Eye (tissue), 1 donor: ENCODE measurements around the gene FBXW9.
"Not testable (repeated sequence)": the region's sequence is repeated elsewhere in the genome, so short reads cannot be mapped to it uniquely, and the experiment has no call there.

Experiments used
- DNase-seq: peaks from one replicate; pipeline ENCODE4 v3.0.0-alpha.2; 2015

The FBXW9 gene

DNA sequence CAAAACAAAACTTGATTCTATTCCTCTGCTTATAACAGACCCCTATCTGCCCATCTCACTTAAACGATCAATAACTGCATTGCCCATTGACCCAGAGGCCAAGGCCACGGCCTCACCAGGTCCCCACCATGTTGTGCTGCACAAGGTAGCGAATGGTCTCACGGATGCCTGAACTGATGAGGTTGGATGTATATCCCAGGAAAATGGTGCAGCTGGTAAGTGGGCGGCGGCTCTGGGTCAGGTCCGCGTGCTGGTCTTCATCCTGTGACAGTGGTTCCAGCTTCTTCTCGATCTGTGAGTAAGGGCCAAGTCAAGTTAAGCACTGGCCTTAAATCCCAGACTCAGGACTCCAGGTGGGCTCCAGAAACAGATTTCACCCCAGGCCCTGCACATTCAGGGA, 16.4 kb downstream of the FBXW9 start:
- no peak for DNase-seq

DNA sequence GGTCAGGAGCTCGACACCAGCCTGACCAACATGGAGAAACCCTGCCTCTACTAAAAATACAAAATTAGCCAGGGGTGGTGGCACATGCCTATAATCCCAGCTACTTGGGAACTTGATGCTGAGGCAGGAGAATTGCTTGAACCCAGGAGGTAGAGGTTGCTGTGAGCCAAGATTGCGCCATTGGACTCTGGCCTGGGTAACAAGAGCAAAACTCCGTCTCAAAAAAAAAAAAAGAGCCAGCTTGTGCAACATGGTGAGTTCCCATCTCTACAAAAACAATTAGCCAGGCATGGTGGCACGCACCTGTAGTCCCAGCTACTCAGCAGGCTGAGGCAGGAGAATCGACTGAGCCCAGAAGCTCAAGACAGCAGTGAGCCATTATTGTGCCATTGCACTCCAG, 18.4 kb downstream of the FBXW9 start:
- DNase-seq = not testable (repeated sequence)

DNA sequence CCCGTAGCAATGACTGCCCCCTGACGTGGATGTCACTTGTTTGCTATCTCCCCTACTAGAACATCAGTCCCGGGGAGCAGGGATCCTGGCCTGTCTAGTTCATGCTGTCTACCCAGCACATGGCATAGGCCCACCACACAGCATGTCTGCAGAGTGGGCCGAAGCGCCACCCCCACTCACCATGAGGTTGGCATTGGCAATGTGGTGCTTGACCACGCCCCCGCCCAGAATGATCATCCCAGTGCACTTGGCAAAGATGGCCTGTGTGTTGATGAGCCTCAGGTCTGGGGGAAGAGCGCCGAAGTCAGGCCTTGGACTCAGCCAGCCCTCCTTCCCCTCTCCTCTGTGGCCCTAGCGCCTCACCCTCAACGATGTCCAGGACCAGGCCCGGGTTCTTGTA, 19.5 kb downstream of the FBXW9 start:
- no peak for DNase-seq

DNA sequence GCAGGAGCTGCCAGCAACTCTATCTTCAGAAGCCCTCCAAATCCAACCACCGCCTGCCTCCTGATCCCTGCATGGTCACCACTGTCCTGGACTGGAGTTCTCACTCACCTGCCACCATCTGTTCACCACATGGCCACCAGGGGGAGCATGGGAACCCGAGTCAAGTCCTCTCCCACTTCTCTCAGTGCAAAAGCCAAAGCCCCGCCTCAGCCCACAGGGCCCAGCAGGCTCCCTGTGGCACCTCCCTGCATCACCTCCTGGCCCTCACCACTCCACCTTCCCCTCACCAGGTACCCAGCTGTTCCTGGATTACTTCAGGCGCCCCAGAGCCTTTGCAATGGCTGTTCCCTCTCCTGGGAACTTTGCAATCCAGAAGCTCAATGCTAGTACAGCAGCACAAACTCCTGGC, 20.0 kb downstream of the FBXW9 start:
- peak; percentile 91 for DNase-seq

DNA sequence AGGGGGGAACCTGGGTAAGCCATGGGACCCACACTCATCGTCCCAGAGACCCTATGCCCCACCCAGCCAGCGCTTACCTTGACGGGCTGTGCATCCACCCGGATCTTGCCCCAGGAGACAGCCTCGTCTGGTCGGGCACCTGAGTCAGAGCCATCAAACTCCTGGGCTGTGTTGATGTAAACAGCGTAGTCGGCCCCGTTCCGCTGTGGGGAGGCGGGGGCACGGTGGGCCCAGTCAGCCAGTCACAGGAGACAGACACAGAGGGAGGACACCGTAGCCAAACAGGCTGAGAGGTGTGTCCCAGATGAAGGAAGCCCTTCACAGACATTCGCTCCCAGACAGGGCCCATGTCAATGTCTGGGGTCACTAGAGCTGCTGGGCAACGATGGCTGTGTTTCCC, 20.5 kb downstream of the FBXW9 start:
- no peak for DNase-seq

DNA sequence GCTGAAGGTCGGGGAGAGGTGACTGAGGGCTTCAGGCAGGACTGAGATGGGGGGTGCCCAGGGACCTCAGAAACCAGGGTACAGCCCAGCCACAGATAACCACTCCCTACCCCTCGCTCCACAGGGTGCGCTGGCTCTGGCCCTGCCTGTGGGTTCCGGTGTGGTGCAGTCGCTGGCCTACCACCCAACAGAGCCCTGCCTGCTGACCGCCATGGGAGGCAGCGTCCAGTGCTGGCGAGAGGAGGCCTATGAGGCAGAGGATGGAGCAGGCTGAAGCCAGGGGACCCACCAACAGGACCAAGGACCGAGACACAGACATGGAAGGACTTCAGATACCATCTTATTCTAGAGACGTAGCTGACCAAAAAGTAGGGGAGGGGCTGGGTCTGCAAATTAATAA, 21.0 kb downstream of the FBXW9 start:
- no peak for DNase-seq

DNA sequence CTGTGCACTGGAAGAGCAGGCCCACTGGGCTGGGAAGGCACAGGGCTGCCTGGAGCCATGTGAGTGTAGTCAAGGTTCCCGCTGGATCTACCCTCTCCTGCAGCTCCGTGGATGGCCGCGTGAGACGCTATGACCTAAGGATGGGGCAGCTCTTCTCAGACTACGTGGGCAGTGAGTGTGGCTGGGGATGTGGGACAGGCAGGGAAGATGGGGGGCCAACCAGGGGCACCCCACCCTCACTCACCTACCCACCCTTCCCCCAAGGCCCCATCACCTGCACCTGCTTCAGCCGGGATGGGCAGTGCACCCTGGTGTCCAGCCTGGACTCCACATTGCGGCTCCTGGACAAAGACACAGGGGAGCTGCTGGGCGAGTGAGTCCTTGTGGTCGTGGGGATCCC, 23.7 kb downstream of the FBXW9 start:
- no peak for DNase-seq

DNA sequence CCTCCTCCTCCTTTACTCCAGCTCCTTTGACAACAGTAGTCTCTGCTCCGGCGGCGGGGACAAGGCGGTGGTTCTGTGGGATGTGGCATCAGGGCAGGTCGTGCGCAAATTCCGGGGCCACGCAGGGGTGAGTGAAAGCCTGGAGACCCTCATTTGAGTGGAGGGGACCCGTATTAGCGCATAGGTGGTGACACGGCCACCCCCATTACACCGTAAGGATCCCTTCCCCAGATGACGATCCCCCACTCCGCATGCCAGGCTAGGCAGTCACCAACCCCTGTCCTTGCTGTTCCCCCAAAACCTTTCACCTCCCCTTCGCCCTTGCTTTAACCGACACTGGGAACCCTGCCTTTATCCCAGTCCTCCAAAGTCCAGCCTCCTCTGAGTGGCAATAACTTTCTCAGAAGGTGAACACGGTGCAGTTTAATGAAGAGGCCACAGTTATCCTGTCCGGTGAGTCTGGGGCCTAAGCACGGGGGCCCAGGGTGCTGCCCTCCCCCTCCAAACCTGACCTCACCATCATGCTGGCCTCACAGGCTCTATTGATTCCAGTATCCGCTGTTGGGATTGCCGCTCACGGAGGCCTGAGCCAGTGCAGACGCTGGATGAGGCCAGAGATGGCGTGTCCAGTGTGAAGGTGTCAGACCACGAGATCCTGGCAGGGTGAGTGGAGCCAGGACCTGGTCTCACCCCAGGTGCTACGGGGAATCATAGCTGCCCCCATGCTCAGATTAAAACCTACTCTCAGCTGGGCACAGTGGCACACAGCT, 26.1 kb downstream of the FBXW9 start:
- no peak for DNase-seq

DNA sequence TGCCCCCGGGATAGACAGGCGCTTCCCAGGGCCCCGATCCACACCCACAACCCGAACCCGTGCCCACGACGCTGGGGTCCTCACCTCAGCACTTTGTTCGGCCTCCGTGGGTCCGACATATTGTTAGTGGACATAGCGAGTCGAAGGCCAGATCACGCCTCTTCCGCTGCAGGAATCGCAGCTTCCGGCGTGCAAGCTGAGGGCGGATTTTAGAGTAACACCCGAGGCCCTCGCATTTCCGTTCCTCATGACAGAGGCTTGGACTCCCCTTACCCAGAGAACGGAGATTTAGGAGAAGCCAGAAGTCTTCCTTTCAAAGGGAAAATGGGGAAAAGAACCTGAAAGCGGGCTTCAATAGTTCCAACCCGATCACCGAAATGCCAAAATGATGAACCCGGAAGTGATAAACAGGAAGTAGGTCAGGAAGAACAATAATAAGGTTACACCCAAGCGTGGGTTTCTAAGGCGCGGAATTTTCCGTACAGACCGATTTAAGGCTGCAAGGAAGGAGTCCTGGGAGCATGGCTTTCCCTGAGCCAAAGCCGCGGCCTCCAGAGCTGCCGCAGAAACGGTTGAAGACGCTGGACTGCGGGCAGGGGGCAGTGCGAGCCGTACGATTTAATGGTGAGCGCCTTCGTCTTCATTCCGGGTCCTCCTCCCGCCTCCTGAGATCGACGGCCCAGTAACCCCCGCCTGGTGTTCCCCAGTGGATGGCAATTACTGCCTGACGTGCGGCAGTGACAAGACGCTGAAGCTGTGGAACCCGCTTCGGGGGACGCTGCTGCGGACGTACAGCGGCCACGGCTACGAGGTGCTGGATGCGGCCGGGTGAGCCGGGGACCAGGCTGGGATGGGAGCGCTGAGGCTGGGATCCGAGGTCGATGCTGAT, 26.9 kb downstream of the FBXW9 start:
- DNase-seq = peak; percentile 95

DNA sequence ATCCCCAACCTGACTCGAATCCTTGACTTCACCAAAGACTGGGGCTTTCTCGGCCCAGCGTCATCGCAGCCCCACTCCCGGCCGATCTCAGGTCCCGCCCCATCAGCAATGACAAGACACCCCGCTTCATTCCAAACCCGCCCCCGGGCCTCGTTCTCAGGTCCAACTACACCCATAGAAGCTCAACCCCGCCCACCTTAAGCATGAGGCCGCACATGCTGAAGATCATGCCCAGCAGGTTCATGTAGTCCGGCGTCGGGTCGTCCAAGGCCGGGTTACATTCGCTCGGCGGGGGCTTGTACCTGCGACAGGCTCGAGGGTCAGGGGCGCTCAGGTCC, 27.5 kb downstream of the FBXW9 start:
- no peak for DNase-seq

DNA sequence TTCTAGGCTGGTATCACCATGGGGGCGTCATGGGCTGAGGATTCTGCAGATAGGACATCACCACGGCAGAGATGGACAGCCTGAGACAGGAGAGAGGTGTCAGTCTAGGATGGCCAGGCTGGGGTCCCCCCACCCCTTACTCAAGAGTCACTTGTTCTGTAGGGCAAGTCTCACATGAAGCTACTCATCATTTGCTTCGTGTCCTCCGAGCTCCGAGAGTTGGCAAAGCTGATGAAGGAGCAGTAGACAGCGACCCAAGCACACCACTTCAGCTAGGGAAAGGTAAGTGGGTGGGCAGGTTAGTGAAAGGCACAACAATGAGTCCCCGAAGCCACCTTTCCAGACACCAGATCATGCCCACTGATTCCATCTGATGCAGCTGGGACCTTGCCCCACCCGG, 28.1 kb downstream of the FBXW9 start:
- DNase-seq = no peak

DNA sequence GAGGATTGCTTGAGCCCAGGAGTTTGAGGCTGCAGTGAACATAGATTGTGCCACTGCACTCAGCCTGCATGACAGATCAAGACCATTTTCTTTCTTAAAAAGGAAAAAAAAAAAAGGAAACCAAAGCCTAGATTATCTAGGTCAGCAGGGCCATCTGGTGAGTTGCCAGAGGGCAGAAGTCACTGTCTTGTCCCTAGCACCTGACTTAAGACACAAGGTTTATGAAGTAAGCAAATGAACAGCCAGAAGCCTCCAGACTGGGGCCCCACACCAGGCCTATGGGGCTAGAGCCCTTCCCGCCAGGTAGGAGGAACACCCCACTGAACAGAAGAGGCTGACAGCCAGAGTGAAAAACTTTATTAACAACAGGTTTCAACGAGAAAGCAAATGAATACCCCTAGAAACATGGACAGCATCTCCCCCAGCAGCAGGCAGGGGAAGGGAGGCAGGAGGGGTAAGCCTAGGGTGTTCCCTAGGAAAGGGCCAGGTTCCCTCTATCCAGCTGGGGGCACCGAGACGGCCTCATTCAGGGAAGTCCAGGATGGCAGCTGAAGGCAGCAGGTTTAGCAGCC, 28.6 kb downstream of the FBXW9 start:
- no peak for DNase-seq

DNA sequence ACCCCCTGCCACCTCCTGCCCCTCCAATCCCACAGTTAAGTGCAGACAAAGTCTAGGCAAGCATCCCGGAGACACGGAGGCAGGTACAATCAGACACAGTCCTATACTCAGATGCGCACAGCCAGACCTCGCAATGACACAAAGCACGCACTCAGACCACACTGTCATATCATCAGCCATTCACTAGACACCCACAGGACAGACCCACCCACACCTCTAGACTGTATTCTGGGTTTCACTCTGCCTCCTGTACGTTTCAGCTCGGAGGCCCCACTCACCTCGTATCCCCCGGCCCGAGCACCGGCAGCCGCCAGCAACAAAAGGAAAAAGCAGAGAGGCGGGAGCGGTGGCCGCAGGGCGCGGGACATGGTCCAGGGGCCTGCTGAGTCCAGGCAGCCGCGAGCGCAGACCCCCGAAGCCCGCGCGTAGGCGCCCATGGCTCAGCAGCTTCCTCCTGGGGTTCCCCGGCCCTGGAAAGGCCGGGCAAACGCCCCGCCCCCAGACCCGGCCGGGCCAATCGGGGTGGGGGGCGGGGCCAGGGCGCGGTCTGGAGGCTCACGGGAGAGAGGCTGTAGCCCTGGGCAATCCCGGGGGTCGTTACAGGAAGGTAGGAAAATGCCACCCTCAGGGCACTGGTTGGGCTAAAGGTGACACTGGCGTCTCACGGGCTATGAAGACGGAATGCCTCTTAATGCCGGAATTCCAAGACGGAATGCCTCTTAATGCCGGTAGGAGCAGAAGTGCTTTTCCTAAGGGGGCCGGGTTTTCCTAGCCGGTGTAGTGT, 30.0 kb downstream of the FBXW9 start, which contains the start of the genes MAN2B1 and WDR83:
Gene MAN2B1, minus strand, starts transcription at position 478 of the 784 bp plus-strand sequence. Its CDS starts 41 bp downstream, at position 437.
Gene WDR83, plus strand, starts transcription at position 543 of the 784 bp plus-strand sequence. CDS start 2,984 bp downstream, outside the sequence.
- peak; percentile 93 for DNase-seq

DNA sequence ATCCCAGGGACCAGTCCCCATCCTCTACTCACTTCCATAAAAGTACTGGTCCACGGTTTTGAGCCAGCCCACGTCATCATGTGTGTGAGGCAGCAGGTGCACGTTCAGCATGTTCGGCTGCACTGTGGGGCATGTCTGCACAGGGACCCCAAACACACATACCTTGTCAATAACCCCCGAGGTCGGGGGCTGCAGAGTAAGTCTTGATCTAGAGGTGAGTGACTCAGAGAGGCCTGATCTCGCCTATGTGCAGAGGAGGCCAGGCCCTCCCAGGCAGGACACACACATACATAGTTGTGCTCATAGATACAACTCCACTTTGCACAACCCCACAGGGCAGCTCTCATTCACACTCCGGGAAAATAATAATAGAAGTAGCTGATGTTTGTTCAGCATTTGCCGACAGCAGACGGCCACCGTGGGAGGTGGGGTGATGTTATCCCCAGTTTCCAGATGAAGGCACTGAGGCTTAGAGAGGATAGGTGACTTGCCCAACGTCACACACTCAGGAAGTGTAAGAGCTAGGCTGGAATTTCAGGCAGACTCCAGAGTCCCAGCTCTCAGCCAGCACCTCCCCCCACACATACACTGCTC, 30.7 kb downstream of the FBXW9 start:
- no peak for DNase-seq

DNA sequence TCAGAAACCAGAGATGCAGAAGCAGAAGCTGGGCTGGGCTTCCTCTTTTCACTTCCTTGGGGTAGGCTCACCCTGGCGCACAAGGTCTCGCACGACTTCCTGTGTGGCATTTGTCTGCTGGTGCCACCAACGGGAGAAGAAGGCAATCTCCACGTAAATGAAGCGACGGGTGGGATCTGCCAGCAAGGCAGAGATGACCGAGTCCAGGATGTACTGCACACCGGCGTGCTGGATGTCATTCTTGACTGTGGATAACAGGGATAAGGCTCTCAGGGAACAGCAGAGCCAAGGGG, 31.2 kb downstream of the FBXW9 start:
- no peak for DNase-seq

DNA sequence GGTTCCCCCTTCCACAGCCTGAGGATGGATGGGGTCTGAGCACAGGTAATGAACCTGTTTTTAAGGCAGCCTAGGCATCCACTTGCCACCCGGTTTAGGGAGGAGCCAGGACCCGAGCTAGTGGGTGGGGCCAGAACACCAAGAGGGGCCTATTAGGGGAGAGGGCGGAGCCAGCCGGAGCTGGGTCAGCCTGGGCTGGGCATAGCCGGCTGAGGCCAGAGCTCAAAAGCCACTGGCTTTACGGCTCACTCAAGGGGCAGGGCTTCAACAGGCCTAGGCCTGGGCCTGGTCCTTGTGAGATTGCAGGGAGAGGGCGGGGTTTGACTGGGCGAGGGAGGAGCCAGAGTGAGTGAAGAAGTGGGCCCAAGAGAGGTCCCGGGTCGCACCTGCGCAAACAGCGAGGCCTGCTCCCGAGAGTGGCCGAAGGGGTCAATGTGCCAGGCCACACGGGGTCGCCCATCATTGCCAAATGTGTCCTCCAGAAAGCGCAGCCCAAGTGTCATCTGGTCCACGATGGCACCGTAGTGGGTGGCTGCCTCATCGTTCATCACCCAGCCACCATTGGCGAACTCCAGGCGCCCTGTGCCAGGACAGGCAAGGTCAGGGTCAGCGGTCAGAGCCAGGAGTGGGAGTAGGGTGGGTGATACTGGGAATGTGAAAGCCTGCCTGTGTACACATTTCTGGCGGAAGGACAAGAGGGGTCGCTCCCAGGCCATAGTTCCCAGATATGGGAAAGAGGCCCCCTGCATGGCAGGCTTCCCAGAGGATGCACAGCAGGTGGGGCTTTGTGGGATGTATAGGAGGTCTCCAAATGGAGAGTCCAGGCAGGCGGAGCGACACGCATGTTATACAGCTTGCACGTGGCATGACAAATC, 31.8 kb downstream of the FBXW9 start:
- no peak for DNase-seq

DNA sequence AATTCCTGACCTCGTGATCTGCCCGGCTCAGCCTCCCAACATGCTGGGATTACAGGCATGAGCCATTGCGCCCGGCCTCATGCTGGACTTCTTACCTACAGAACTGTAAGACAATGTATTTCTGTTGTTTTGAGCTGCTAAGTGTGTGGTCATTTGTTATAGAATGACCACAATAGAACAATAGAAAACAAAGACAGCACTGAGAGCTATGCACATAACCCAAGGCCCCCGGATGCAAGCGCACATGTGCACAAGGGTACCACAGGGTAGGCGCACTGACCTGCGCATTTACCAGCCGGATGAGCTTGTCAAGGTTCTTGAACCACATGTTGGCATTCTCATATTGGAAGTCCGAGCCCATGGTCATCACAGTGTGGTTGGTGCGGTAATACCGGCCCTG, 35.5 kb downstream of the FBXW9 start:
- no peak for DNase-seq

DNA sequence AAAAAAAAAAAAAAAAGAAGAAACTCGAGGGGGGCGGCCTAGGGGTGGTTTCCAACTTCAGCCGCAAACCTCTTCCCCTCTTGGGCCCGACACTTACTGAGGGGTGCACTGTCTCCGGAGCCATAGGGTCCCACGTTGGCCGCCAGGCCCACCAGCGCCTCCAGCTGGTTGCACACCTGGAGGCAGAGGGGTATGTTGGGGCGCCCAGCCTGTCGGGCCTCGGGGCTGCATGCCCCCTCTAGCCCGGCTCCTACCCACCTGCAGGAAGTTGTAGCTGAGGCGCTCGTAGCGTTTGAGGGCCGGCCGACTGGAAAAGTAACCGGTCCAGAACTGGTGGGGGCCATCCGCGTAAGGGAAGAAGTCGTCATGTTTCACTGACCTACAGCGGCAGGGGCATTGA, 38.5 kb downstream of the FBXW9 start:
- DNase-seq = no peak

DNA sequence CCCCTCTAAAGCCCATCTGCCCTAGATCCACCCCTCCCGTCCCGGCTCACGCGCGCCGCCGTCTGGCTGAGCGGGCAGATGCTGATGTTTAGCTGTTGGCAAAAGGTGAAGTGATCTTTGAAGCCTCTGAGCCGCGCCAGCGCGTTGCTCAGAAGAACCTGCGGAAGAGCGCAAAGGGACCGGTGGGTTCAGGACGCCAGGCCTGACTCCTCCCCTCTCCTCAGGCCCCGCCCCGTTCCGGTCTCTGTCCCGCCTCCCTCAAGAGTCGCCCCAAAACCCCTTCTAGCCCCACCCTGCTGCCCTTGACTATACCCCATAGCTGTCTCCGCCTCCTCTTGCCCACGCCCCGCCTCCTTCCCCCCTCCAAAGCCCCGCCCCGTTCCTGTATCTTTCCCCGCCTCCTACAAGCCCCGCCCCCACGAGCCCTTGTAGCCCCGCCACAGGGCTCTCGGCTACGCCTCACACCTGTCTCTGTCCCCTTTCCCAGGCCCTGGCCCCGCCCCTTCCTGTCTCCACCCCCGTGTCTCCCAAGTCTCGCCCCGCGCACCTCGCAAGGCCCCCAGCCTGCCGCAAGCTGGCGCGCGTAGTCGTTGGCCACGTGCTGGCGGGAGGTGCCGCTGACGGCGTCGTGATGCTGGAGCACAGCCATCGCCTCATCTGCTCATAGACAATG, 39.4 kb downstream of the FBXW9 start:
- no peak for DNase-seq

DNA sequence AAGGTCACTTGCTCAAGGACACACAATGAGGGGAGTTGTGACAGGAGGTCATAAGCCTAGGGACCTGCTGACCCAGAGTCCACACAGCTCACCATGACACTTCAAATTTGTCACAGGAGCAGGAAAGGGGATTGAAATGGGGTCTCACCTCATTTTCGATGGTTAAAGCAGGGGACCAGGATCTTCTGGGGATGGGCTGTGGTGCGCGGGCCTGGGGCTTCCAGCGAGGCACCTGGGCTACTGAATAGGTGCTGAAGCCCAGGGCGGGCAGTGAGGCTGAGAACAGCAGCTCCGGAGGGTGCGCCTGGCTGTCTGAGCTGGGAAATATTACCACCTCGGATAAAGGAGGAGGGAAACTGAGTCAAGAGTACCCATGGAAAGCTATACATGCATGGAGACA, 40.9 kb downstream of the FBXW9 start:
- no peak for DNase-seq

DNA sequence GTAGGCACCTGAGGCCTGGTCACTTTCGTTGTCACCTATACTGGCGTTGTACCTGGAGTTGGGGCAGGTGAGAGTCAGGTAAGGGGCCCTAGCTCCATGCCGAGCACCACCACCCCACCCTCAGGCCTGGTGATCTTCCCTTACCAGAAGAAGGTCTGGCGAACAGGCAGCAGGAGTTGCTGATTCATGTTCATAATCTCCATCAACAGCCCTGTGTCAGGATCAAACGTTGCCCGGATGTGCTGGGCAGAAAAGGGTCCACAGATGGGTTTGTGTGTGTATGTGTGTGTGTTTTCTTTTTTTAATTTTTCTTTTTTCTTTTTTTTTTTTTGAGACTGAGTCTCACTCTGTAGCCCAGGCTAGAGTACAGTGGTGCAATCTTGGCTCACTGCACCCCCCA, 44.2 kb downstream of the FBXW9 start:
- no peak for DNase-seq
